ENCODE results near the gene AMY1B.
"Not testable (repeated sequence)": the region's sequence is repeated elsewhere in the genome, so short reads cannot be mapped to it uniquely, and the experiment has no call there.

Gene AMY1B

GRCh38 chr1:103650305-103650704 is 45.7 kb downstream of the AMY1B start:
- H3K4me1 ChIP-seq (ENCODE audit: insufficient read depth, low read length); H3K9me3 ChIP-seq (ENCODE audit: control insufficient read depth, insufficient read depth, low read length); H3K9ac ChIP-seq (ENCODE audit: low read depth, low read length); H3K36me3 ChIP-seq (ENCODE audit: insufficient read depth, low read length): not testable (repeated sequence)

- H3K9me3 ChIP-seq (ENCODE audit: control insufficient read depth, insufficient read depth, low read length); H3K9ac ChIP-seq (ENCODE audit: low read depth, low read length); H3K4me1 ChIP-seq (ENCODE audit: insufficient read depth, low read length); H3K36me3 ChIP-seq (ENCODE audit: insufficient read depth, low read length): not testable (repeated sequence)
These were observed 52.1 kb downstream of the AMY1B start for GRCh38 chr1:103643908-103644307.

GRCh38 chr1:103641194-103641593 is 54.8 kb downstream of the AMY1B start:
- not testable (repeated sequence) for H3K36me3 ChIP-seq (ENCODE audit: insufficient read depth, low read length); H3K4me1 ChIP-seq (ENCODE audit: insufficient read depth, low read length); H3K9me3 ChIP-seq (ENCODE audit: control insufficient read depth, insufficient read depth, low read length); H3K9ac ChIP-seq (ENCODE audit: low read depth, low read length)
